HG03432 (cell line): ENCODE results near the gene FBXL7.

Experiments used
- ATAC-seq: cut with Tn5 transposase; IDR thresholded peaks from one replicate; pipeline ENCODE4 v1.9.1; 2021; ENCODE audit warnings: mild to moderate bottlenecking, moderate library complexity; ENCODE audit not compliant: unreplicated experiment

Gene FBXL7

GRCh38 chr5:15610216-15610615 lies 110.2 kb downstream of the FBXL7 start:
- no peak for ATAC-seq

DNA sequence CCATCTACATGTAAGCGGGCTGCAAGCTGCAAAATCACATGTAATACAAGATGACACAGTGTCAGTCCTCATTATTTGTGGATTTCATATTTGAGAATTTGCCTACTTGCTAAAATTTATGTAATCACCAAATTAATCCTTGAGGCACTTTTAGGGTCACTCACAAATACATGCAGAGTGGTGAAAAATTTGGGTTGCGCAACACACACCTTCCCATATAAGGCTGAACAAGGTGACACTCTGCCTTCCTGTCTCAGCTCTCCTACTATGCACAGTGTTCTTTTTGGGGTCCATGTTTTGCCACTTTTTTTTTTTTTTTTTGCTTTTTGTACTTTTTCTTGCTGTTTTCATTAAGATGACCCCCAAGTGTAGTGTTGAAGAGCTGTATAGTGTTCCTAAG lies 111.0 kb downstream of the FBXL7 start:
- no peak for ATAC-seq

- ATAC-seq, result no peak
Measured at GRCh38 chr5:15612915-15613635, 113.1 kb downstream of the FBXL7 start.

DNA sequence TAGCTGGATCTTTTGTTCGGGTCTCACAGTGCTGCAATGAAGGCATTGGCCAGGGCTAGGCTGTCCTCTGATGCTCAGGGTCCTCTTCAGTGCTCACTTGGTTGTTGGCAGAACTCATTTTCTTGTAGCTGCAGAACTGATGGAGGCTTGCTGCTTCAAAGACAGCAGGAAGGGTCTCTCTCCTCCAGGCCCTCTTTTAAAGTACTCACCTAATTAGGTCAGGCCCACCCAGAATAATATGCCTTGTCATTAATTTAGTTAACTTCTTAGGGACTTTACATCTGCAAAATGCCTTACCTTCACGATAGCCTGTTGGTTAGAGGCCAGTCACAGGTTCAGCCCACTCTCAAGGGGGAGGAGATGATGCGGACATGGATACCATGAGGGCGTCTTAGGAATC lies 114.7 kb downstream of the FBXL7 start:
- no peak for ATAC-seq

DNA sequence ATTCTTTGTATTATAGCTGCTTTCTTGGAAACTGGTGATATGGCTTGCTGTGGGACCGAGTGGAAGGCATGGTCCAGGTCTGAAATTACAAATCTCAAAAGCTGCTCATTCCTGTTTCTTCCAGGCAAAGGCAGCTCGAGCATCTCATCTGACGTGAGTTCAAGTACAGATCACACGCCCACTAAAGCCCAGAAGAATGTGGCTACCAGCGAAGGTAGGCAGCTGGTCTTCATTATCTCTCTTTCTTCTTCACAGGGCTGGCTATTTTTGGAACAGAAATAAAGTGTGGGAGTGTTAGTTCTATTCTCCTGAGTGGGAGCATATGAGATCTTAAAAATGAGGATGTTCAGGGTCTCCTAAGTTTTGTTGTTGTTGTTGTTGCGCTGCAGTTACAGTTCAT lies 115.9 kb downstream of the FBXL7 start:
- ATAC-seq, result no peak

DNA sequence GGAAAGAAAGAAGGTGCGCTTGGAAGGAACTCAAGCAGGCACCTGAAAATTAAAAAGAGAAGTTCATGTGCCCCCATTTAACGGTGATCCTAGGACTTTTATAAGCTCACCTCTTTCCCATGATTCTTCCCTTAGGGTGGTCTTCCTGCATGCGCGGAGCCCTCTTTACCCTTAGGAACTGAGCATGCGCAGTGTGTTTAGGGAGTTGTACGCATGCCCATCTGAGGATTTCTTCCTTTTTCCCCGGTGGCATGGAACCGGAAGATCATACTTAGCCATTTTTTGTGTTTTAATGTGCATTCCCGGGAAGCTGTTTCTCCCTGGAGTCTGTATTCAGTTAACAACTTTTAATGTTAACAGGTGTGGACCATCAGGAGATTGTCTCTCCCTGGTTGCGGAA lies 119.0 kb downstream of the FBXL7 start:
- no peak for ATAC-seq

GRCh38 chr5:15620501-15620900 lies 120.5 kb downstream of the FBXL7 start:
- ATAC-seq, result no peak

- no peak for ATAC-seq
Measured at GRCh38 chr5:15621094-15621493, 121.1 kb downstream of the FBXL7 start.

GRCh38 chr5:15623794-15624193 lies 123.8 kb downstream of the FBXL7 start:
- ATAC-seq, result no peak

DNA sequence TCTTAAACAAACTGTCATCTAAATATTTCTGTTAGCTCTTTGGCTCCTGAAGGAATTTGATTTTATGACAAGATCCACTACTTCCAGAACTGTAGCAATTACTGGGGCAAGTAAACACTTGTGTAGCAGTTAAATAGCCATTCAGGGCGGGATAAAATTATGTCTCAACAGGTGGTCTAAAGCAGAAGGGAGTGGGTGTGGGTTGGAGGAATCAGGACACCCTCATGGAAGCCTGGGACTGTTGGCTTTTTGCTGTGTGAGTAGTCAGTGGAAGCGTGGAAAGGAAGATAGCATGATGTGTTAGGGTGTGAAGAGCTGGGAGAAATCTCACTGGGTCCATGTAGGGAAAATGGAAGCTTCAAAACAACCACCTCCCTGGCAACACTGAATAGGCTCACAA lies 127.1 kb downstream of the FBXL7 start:
- no peak for ATAC-seq

GRCh38 chr5:15627647-15628046 lies 127.7 kb downstream of the FBXL7 start:
- no peak for ATAC-seq

GRCh38 chr5:15630441-15630840 lies 130.5 kb downstream of the FBXL7 start:
- no peak for ATAC-seq

DNA sequence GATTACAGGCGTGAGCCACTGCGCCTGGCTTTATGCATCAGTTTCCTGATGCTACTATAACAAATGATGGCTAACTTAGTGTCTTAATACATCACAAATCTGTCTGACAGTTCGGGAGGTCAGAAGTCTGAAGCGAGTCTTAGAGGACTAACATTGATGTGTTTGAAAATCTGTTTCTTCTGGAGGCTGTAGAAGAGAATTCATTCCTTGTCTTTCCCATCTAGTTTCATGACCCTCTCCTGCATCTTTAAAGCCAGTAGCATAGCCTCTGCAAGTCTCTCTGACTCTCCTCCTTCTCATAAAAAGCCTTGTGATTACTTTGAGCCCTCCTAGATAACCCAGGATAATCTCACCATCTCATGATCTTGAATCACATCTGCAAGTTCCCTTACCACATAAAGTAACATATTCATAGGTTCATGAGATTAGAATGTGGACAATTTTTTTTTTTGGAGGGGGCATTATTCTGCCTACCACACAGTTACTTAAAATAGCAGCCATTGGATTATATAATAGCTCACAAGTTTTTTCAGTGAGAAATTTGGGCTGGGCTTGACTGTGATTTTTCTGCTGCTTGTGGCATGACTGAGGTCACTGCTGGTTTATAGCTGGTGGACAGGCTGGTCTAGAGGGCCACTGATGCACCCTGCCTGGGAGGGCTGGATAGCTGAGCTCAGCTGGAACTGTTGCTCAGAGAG lies 134.8 kb downstream of the FBXL7 start:
- ATAC-seq, result no peak

DNA sequence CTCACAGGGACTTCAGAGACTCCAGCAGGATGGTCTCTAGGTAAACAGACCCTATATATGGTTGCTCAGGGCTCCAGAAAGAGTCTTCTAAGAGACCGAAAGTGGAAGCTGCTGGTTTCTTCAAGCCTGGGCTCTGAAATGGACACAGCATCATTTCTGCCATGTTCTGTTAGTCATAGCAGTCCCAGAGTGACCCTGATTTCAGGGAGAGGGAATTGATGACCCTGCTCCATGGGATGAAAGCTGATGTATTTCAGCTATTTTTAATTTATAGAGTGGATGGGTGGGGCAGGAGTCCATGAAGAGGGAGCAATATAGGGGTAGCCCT lies 135.3 kb downstream of the FBXL7 start:
- ATAC-seq, result no peak

DNA sequence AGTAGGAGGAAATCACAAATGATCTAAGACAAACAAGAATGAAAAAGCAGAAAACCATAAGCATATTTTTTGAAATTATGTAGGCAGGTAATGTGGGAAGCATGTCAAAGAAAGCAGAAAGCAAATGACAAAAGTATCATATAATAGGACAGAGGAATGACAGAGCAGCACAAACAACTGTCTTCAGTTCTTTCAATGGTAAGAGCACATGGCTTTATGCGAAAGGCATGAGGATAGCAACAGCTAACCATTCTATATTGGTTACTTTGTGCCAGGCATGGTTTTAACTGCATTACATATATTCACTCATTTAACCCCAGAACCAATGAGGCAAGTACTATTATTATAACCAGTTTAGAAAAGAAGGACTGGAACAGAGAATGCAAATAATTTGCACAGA lies 137.4 kb downstream of the FBXL7 start:
- no peak for ATAC-seq

- ATAC-seq, result no peak
Measured at GRCh38 chr5:15637886-15638285, 137.9 kb downstream of the FBXL7 start.

DNA sequence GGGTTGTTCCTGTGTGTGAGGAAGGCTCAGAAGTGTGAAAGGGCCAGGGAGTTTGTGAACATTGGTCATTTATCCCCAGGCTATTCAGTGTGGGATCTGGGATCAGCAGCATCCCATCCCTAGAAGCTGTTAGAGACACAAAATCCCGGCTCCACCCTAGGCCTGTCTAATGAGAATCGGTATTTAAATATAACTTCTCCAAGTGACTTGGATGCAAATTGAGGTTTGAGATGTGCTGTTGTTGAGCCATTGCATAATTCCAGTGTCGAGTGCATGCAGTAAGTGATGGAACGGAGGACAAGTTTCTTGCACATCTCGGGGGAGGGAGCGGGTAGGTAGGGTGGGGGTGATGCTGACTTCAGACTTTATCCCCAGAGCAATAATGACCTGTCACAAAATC lies 138.3 kb downstream of the FBXL7 start:
- ATAC-seq, result no peak

DNA sequence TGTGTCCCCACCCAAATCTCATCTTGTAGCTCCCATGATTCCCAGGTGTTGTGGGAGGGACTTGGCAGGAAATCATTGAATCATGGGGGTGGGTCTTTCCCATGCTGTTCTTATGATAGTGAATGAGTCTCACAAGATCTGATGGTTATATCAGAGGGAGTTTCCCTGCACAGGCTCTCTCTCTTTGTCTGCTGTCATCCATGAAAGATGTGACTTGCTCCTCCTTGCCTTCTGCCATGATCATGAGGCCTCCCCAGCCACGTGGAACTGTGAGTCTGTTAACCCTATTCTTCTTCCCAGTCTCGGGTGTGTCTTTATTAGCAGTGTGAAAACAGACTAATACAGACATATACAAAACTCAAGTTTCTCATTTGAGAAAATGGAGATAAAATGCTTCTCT lies 139.3 kb downstream of the FBXL7 start:
- no peak for ATAC-seq

- no peak for ATAC-seq
Measured at GRCh38 chr5:15640116-15640515, 140.1 kb downstream of the FBXL7 start.

DNA sequence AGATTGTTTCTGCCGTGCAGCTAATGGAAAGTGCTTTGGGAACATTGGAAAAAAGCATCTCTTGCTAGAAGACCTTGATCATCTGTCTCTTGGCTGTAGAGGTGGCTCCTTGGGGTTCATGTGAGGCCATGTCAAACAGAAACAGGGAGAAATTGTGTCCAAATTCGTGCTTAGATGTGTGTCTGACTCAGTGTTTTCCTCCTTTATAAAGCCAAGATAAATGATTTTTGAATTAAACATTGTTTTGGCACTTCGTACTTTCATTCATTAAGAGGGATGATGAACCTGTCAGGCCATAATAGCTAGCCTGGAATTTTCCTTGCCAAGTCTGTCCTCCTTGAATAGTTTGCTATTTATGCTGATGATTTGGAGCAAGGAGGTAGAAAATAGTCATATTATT lies 143.8 kb downstream of the FBXL7 start:
- ATAC-seq, result no peak

GRCh38 chr5:15645381-15646160 lies 145.6 kb downstream of the FBXL7 start:
- ATAC-seq, result no peak

GRCh38 chr5:15646371-15646770 lies 146.4 kb downstream of the FBXL7 start:
- ATAC-seq, result no peak
